H1 (cell line): ENCODE results near the gene DHX32. TPM values are rescaled to one million over a fixed set of nuclear protein-coding genes. Genes with fewer than 3 reads are reported as not detected.

Experiments used
- CHD1 ChIP-seq: IDR thresholded peaks from 2 replicates; pipeline ENCODE4 v1.6.1; 2012; ENCODE audit warnings: low read depth, low read length, improper control_type of control experiment
- EGR1 ChIP-seq: IDR thresholded peaks from 2 replicates; pipeline ENCODE4 v1.6.1; 2011; ENCODE audit warnings: low read depth, low read length, borderline replicate concordance
- EP300 ChIP-seq, 2 experiments: IDR thresholded peaks; 1 replicate in 1 of 2; 2 replicates in 1 of 2; pipeline ENCODE4 v1.6.1; 2011 to 2012; ENCODE audit warnings: low read depth in 2 of 2, low read length in 2 of 2, mild to moderate bottlenecking in 2 of 2, borderline replicate concordance in 1 of 2, inconsistent platforms in 1 of 2, moderate library complexity in 1 of 2
- FOSL1 ChIP-seq: IDR thresholded peaks from 2 replicates; pipeline ENCODE4 v1.6.1; 2011; ENCODE audit warnings: mild to moderate bottlenecking, low read depth, low read length, moderate library complexity; ENCODE audit not compliant: insufficient read depth
- JUN ChIP-seq: IDR thresholded peaks from 2 replicates; pipeline ENCODE4 v1.6.1; 2011; ENCODE audit warnings: low read depth, mild to moderate bottlenecking, improper control_type of control experiment, low read length
- KDM4A ChIP-seq: IDR thresholded peaks from one replicate; pipeline ENCODE4 v1.7.1; 2012; ENCODE audit warnings: low read depth, mild to moderate bottlenecking, moderate library complexity, low read length, inconsistent platforms; ENCODE audit not compliant: severe bottlenecking
- NRF1 ChIP-seq: IDR thresholded peaks from 2 replicates; pipeline ENCODE4 v1.6.1; 2011; ENCODE audit warnings: mild to moderate bottlenecking, low read depth, low read length, improper control_type of control experiment
- POU5F1 ChIP-seq: IDR thresholded peaks from 2 replicates; pipeline ENCODE4 v1.6.1; 2011; ENCODE audit warnings: low read depth, mild to moderate bottlenecking, low read length, moderate library complexity
- SP1 ChIP-seq: IDR thresholded peaks from 2 replicates; pipeline ENCODE4 v1.6.1; 2011; ENCODE audit warnings: low read depth, low read length
- polyA plus RNA-seq, 7 experiments: library from polyadenylated mRNA; depleted of rRNA in 3 of 7; stranded (reverse) in 5 of 7; unstranded in 2 of 7; fragments of >200 nt in 5 of 7; fragments of 200-250 nt in 2 of 7; gene quantifications; 1 replicate in 5 of 7; 2 replicates in 1 of 7; 4 replicates in 1 of 7; pipeline versions ENCODE4 v1.2.1 to v1.2.3, GENCODE V29; 2011 to 2013; ENCODE audit warnings: missing spikeins in 2 of 7, mixed read lengths in 2 of 7
- total RNA-seq: library from RNA; stranded (reverse); fragmentation: NEBNext Ultra II Directional; extraction: Animal tissue kit (Norgen Biotek cat#: 25700); gene quantifications from 2 replicates; pipeline ENCODE4 v1.2.1, GENCODE V29; 2021
- TF ChIP-seq, protein P1 (sequence below): fragments of 300-600 bp; sonication (generic); IDR thresholded peaks from 2 replicates; pipeline ENCODE4 v1.7.1; 2012; ENCODE audit warnings: low read length, moderate library complexity, mild to moderate bottlenecking, inconsistent platforms; ENCODE audit not compliant: insufficient replicate concordance

The DHX32 gene
- total and polyA plus RNA-seq, 2 of the 8 experiments (the other 6 are each of a cell fraction or from before 2014, with no cell fraction given): 12.4 to 15.8 TPM

DNA sequence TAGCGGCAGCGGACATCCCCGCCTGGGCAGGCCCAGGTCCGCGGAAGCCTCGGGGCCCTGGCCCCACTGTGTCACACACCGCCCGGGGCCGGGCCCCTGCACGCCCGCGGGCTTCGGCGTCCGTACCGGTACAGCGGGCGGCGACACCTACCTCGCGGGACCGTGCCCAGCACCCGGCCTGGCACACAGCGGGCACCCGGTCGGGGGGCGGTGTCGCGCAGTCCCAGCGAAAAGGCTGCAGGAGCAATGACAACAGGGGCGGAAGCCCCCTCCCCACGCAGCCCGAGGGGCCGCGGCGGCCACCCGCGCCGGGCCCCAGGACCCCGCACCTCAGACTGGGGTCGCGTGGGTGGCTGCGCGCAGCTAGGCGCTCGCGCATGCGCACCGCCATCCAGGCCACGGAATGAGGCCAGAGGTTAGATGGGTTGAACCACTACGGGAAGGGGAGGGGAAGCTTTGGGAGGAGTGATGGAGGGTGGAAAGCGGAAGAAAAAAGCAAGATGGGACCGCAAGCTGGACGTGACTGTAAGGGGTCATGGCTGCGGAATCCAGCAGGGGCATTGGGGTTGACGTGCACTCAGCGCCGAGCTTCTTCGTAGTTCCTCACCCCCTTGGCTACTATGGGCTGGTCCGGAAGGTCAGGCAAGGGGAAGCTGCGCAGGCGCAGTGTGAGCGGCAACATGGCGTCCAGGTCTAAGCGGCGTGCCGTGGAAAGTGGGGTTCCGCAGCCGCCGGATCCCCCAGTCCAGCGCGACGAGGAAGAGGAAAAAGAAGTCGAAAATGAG, 58.0 kb downstream of the DHX32 start, which contains the start of the genes BCCIP and UROS (continued):
- TF ChIP-seq, protein P1, sequence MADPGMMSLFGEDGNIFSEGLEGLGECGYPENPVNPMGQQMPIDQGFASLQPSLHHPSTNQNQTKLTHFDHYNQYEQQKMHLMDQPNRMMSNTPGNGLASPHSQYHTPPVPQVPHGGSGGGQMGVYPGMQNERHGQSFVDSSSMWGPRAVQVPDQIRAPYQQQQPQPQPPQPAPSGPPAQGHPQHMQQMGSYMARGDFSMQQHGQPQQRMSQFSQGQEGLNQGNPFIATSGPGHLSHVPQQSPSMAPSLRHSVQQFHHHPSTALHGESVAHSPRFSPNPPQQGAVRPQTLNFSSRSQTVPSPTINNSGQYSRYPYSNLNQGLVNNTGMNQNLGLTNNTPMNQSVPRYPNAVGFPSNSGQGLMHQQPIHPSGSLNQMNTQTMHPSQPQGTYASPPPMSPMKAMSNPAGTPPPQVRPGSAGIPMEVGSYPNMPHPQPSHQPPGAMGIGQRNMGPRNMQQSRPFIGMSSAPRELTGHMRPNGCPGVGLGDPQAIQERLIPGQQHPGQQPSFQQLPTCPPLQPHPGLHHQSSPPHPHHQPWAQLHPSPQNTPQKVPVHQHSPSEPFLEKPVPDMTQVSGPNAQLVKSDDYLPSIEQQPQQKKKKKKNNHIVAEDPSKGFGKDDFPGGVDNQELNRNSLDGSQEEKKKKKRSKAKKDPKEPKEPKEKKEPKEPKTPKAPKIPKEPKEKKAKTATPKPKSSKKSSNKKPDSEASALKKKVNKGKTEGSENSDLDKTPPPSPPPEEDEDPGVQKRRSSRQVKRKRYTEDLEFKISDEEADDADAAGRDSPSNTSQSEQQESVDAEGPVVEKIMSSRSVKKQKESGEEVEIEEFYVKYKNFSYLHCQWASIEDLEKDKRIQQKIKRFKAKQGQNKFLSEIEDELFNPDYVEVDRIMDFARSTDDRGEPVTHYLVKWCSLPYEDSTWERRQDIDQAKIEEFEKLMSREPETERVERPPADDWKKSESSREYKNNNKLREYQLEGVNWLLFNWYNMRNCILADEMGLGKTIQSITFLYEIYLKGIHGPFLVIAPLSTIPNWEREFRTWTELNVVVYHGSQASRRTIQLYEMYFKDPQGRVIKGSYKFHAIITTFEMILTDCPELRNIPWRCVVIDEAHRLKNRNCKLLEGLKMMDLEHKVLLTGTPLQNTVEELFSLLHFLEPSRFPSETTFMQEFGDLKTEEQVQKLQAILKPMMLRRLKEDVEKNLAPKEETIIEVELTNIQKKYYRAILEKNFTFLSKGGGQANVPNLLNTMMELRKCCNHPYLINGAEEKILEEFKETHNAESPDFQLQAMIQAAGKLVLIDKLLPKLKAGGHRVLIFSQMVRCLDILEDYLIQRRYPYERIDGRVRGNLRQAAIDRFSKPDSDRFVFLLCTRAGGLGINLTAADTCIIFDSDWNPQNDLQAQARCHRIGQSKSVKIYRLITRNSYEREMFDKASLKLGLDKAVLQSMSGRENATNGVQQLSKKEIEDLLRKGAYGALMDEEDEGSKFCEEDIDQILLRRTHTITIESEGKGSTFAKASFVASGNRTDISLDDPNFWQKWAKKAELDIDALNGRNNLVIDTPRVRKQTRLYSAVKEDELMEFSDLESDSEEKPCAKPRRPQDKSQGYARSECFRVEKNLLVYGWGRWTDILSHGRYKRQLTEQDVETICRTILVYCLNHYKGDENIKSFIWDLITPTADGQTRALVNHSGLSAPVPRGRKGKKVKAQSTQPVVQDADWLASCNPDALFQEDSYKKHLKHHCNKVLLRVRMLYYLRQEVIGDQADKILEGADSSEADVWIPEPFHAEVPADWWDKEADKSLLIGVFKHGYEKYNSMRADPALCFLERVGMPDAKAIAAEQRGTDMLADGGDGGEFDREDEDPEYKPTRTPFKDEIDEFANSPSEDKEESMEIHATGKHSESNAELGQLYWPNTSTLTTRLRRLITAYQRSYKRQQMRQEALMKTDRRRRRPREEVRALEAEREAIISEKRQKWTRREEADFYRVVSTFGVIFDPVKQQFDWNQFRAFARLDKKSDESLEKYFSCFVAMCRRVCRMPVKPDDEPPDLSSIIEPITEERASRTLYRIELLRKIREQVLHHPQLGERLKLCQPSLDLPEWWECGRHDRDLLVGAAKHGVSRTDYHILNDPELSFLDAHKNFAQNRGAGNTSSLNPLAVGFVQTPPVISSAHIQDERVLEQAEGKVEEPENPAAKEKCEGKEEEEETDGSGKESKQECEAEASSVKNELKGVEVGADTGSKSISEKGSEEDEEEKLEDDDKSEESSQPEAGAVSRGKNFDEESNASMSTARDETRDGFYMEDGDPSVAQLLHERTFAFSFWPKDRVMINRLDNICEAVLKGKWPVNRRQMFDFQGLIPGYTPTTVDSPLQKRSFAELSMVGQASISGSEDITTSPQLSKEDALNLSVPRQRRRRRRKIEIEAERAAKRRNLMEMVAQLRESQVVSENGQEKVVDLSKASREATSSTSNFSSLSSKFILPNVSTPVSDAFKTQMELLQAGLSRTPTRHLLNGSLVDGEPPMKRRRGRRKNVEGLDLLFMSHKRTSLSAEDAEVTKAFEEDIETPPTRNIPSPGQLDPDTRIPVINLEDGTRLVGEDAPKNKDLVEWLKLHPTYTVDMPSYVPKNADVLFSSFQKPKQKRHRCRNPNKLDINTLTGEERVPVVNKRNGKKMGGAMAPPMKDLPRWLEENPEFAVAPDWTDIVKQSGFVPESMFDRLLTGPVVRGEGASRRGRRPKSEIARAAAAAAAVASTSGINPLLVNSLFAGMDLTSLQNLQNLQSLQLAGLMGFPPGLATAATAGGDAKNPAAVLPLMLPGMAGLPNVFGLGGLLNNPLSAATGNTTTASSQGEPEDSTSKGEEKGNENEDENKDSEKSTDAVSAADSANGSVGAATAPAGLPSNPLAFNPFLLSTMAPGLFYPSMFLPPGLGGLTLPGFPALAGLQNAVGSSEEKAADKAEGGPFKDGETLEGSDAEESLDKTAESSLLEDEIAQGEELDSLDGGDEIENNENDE: no peak
- TF ChIP-seq NRF1 (peak; percentile 82), EP300 (IDR thresholded peaks at IDR 0.05; ENCODE audit: borderline replicate concordance in 1 of 2, low read depth in 2 of 2, low read length in 2 of 2) (peak in 1 of 2 experiments; percentile 100; a peak in 2 of 3 replicates), CHD1 (peak; percentile 98), POU5F1 (no peak), KDM4A (peak; percentile 91), EGR1 (peak; percentile 91), SP1 (0 out of 2 replicates have a peak, but pooled peaks have one; percentile 50), JUN (no peak), FOSL1 (no peak)
